Aorta (tissue), 5 donors: Measurements from ENCODE around the gene ARHGEF12. TPM values are rescaled to one million over a fixed set of nuclear protein-coding genes. Genes with fewer than 3 reads are reported as not detected.
A peak's percentile ranks its signal among the peaks of the same experiment; 100 is the strongest.

Source experiments
- ATAC-seq: fragments of 200-7000 bp; cut with Tn5 transposase; one replicate; pipeline ENCODE4 v1.9.1; 2022; ENCODE audit warnings: moderate library complexity; ENCODE audit not compliant: low FRiP score
- DNase-seq, 2 donors: peaks; one replicate each; pipeline ENCODE4 v3.0.0-alpha.2; 2020
- H3K27ac ChIP-seq, 2 donors: one replicate each; pipeline ENCODE4 v1.5.1; 2013; ENCODE audit warnings: low read length in 2 of 2, mild to moderate bottlenecking in 2 of 2, moderate library complexity in 2 of 2, control low read depth in 1 of 2, inconsistent platforms in 1 of 2, low read depth in 1 of 2
- H3K27me3 ChIP-seq, 2 donors: one replicate each; pipeline ENCODE4 v1.6.1; 2013; ENCODE audit warnings: control low read depth in 1 of 2, low read length in 1 of 2, mild to moderate bottlenecking in 1 of 2, moderate library complexity in 1 of 2; ENCODE audit not compliant: insufficient read depth in 2 of 2, control insufficient read depth in 1 of 2
- H3K36me3 ChIP-seq, 2 donors: one replicate each; pipeline ENCODE4 v1.6.1; 2013; ENCODE audit warnings: control low read depth in 1 of 2, low read length in 1 of 2, mild to moderate bottlenecking in 1 of 2; ENCODE audit not compliant: insufficient read depth in 2 of 2, control insufficient read depth in 1 of 2
- H3K4me1 ChIP-seq, 2 donors: one replicate each; pipeline ENCODE4 v1.6.1; 2013; ENCODE audit warnings: low read length in 2 of 2, control low read depth in 1 of 2, mild to moderate bottlenecking in 1 of 2, moderate library complexity in 1 of 2; ENCODE audit not compliant: insufficient read depth in 2 of 2, control insufficient read depth in 1 of 2
- H3K4me3 ChIP-seq, 2 donors: one replicate each; pipeline ENCODE4 v1.5.1; 2013; ENCODE audit warnings: low read length in 2 of 2, control low read depth in 1 of 2, mild to moderate bottlenecking in 1 of 2
- H3K9me3 ChIP-seq: one replicate; pipeline ENCODE4 v1.6.1; 2013; ENCODE audit warnings: mild to moderate bottlenecking, low read length; ENCODE audit not compliant: control insufficient read depth
- WGBS, 2 donors: extraction: QIAGEN DNeasy Blood & Tissue Kit; methylation state at CpG; one replicate each; pipeline ENCODE4 v1.1.7; 2013; 5-methylcytosine and 5-hydroxymethylcytosine counted together
- intact Hi-C, 2 donors: fragments of 100-400 bp; cut with DNase I; formaldehyde crosslinking; loops; one replicate each; pipeline versions ENCODE4 v1.14.2 to v1.15.0; 2022
- polyA plus RNA-seq, 2 donors: library from polyadenylated mRNA; stranded (reverse); fragments of 200-250 nt; gene quantifications; one replicate each; pipeline ENCODE4 v1.2.3, GENCODE V29; 2013
- total RNA-seq, 2 donors: library from RNA; stranded (reverse); fragmentation: NEBNext Ultra II Directional; extraction: Animal tissue kit (Norgen Biotek cat#: 25700); gene quantifications; one replicate each; pipeline ENCODE4 v1.2.1, GENCODE V29; 2021
- donor health status: healthy with polysubstance abuse.
- donor health status: Bipolar disorder and iron deficiency.
- donor health status: DM: no; HTN: no; CAD: no.
- donor health status: DM: no; HTN: no; CAD: no.
- donor health status: DM: yes; HTN: yes; CAD: no.

ARHGEF12 gene
- total and polyA plus RNA-seq, 4 donors = 21.7 to 143 (median 75.8) TPM

DNA sequence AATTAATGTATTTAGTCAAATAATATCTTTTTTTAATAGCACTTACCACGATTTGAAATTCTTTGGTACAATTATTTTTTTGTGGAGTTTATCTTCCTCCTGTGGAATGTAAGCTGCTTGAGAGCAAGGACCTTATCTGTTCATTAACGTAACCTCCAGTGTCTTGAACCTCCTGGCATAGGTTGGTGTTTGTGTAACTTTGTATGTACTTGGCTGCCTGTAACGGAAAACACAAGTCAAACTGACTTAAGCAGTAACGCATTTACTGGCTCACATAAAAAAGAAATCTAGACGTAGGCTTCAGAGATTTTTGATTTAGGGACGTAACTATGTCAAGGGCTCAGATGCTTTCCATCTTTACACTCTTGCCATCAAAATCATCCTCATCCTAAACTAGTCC, 56.1 kb downstream of the ARHGEF12 start:
- no peak overlapping the region for H3K27ac ChIP-seq
- DNase-seq (no peak), ATAC-seq (no peak)
- H3K36me3 ChIP-seq = no peaks in the 10 kb centered on the region
- no peak overlapping the region for H3K4me3 ChIP-seq
- no peaks in the 10 kb centered on the region for H3K9me3 ChIP-seq
- no peaks in the 10 kb centered on the region for H3K27me3 ChIP-seq
- H3K4me1 ChIP-seq = no peaks in the 10 kb centered on the region
- intact Hi-C loops = no loop called here
- WGBS, 2 donors = 9 to 15% methylated on average over 6 of the region's 6 CpGs

DNA sequence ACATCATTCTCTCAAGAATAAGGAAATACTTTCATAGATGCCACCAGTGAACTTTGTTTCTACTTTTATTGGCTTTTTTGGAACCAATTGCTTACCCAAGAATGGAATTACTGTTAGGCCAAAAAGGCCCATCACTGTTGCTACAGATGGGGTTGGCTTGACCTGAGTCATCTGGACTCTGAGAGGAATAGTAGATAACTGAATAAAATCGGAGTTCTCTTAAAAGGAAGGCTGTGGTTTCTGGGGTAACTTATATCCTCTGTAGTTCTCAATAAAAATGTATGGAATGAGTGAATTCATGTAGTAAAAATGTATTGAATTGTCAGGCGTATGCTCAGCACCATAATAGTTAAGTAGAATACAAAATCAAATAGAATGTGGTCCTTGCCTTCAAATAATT, 56.6 kb downstream of the ARHGEF12 start:
- ATAC-seq (no peak), DNase-seq (no peak)
- H3K27ac ChIP-seq = no peak overlapping the region
- H3K4me3 ChIP-seq = no peak overlapping the region
- intact Hi-C loops = no loop called here
- no peaks in the 10 kb centered on the region for H3K9me3 ChIP-seq
- no peaks in the 10 kb centered on the region for H3K36me3 ChIP-seq
- no peaks in the 10 kb centered on the region for H3K27me3 ChIP-seq
- H3K4me1 ChIP-seq = no peaks in the 10 kb centered on the region
- 71 to 75% methylated on average over 2 of the region's 2 CpGs for WGBS, 2 donors

DNA sequence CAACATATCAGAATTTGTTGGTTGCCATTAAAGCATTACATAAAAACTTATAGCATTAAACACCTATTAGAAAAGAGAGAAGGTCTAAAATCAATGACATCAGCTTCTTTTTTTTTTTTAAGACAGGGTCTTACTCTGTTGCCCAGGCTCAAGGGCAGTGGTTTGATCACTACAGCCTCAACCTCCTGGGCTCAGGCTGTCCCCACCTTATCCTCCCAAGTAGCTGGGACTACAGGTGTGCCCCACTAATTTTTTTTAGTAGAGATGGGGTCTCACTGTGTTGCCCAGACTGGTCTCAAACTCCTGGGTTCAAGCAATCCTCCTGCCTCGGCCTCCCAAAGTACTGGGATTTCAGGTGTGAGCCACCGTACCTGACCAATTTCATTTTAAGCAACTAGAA, 57.9 kb downstream of the ARHGEF12 start:
- DNase-seq = no peak
- no peaks in the 10 kb centered on the region for H3K27me3 ChIP-seq
- no peak for ATAC-seq
- H3K27ac ChIP-seq = no peak overlapping the region
- 100% methylated on average over 2 of the region's 2 CpGs for WGBS, 2 donors
- no peak overlapping the region for H3K4me3 ChIP-seq
- H3K9me3 ChIP-seq = no peaks in the 10 kb centered on the region
- no peaks in the 10 kb centered on the region for H3K36me3 ChIP-seq
- intact Hi-C loops = no loop called here
- H3K4me1 ChIP-seq = no peaks in the 10 kb centered on the region

DNA sequence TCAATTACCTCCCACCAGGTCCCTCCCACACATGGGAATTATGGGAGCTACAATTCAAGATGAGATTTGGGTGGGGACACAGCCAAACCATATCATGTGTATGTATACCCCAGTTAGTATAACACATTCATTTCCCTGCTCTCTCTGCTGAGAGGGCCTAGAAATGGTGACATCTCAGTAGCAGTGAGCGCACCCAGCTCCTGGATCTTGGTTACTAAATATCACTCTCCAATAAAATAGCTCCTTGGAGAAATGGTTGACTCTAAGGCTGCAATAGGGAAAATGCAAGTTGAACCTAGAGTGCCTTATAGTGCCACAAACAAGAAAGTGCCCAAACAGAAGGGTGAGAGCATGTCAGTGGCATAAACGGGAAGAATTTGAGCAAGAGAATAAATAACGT, 59.6 kb downstream of the ARHGEF12 start:
- Histone ChIP-seq H3K36me3 (no peaks in the 10 kb centered on the region), H3K27ac (no peak overlapping the region), H3K9me3 (no peaks in the 10 kb centered on the region), H3K27me3 (no peaks in the 10 kb centered on the region), H3K4me1 (peaks cover 0 to 2% of the 10 kb centered on the region in 2 donors), H3K4me3 (no peak overlapping the region)
- no peak for DNase-seq
- intact Hi-C loops = no loop called here
- WGBS, 2 donors = 81 to 90% methylated on average over 3 of the region's 3 CpGs
- ATAC-seq = no peak

DNA sequence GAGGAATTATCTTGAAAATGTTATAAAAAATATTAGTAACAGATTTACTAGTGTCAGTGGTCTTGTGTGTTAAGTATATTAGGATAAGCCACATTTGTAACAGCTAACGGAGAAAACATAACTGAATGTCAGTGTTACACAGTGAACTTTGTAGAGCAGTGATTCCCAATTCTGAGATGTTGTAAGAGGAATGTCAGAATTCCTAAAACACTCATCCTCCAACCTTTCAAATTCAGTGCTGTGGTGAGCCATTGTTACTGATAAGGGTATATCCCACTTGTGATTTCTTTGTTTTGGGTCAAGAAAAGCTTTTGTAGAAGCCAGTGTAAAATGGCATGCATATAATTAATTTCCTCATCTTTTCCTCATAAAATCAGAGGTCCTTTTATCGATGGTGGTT, 61.9 kb downstream of the ARHGEF12 start:
- intact Hi-C loops = no loop called here
- Histone ChIP-seq H3K36me3 (no peaks in the 10 kb centered on the region), H3K27me3 (no peaks in the 10 kb centered on the region), H3K4me3 (no peak overlapping the region), H3K9me3 (no peaks in the 10 kb centered on the region), H3K4me1 (peaks cover 0 to 2% of the 10 kb centered on the region in 2 donors), H3K27ac (no peak overlapping the region)
- no peak for DNase-seq
- ATAC-seq = no peak
- WGBS, 2 donors = 58 to 71% methylated on average over 2 of the region's 2 CpGs

DNA sequence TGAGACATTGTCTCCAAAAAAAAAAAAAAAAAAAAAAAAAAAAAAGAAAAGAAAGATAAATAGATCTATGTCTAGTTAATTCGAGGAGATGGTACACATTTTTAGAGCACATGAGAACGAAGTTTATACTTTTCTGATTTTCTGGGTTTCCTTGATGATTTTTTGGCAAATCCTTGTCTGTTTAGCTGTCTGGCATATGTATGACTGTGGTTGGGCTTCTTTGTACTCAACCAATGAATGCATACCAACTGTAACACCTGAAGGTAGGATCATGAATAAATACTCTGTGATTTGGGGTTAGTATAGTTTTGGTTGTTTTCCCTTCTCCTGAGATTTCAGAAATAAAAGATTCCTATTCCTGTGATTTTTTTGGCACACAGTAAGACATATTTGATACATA, 63.1 kb downstream of the ARHGEF12 start:
- ATAC-seq (no peak), DNase-seq (no peak)
- intact Hi-C loops = no loop called here
- no peak overlapping the region for H3K27ac ChIP-seq
- no peaks in the 10 kb centered on the region for H3K36me3 ChIP-seq
- 17 to 26% methylated on average over 2 of the region's 2 CpGs for WGBS, 2 donors
- no peak overlapping the region for H3K4me3 ChIP-seq
- H3K27me3 ChIP-seq = no peaks in the 10 kb centered on the region
- no peaks in the 10 kb centered on the region for H3K9me3 ChIP-seq
- H3K4me1 ChIP-seq = peaks cover 0 to 2% of the 10 kb centered on the region in 2 donors

DNA sequence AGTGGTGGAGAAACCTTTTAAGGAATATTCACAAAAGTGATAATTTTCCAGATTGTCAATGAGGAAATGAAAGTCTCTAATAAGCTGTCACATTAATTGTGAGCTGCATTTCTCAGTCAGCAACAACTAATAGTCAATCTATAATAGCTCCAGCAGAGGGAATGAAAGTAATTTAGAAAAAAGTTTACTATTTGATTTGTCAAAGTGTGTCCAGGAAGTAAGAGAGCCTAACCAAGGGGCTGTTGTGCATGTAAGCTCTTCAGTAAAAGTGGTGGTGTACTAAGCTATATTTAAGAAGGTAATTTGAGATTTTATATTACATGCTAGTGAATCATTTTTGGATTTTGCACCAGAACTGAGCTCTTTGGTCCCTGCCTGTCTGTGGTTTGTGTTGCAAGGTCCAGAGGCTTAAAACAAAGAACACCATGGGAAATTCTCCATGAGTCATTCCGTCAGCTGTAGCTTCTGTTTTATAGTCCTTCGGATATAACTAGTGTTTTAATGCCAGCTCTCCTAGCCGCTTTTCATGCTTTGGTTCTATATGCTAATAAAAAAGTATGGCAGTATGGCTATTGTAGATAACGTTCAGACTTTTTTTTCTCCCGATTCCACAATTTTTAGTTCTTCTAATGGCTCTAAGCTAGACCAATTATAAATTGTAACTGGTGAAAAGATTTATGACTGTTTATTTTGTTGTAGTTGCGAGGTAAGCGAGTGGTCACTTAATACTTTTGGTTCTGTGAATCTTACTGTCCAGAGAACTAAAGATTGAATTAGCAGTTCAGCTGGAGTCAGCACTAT, 64.6 kb downstream of the ARHGEF12 start:
- Histone ChIP-seq H3K9me3 (no peaks in the 10 kb centered on the region), H3K4me3 (no peak overlapping the region), H3K27ac (no peak overlapping the region), H3K27me3 (no peaks in the 10 kb centered on the region), H3K36me3 (no peaks in the 10 kb centered on the region), H3K4me1 (peaks cover 0 to 2% of the 10 kb centered on the region in 2 donors)
- intact Hi-C loops = no loop called here
- WGBS, 2 donors = 9 to 10% methylated on average over 7 of the region's 7 CpGs
- DNase-seq (no peak), ATAC-seq (peak; percentile 76)

DNA sequence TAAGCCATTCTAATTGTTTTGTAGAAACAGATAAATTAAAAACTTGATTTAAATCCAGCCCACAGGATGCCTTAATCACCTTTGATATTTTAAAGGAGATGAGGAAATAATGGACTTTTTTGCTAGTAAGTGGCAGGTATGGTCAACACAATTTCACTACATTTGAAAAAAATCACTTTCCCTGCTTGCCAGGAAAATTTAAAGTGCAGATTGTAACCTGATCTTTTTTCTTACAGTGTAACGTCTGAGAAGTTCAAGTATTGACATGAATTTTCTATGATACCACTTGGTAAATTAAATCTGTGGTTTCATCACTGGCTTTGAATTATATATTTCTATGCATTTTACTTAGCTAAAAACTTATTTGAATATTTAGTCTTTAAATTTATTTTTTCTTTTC, 65.3 kb downstream of the ARHGEF12 start:
- intact Hi-C loops = no loop called here
- Histone ChIP-seq H3K4me1 (peaks cover 0 to 2% of the 10 kb centered on the region in 2 donors), H3K36me3 (no peaks in the 10 kb centered on the region), H3K27me3 (no peaks in the 10 kb centered on the region), H3K4me3 (no peak overlapping the region), H3K9me3 (no peaks in the 10 kb centered on the region), H3K27ac (no peak overlapping the region)
- WGBS, 2 donors = 28 to 34% methylated on average over 1 of the region's 1 CpG
- DNase-seq (no peak), ATAC-seq (no peak)

DNA sequence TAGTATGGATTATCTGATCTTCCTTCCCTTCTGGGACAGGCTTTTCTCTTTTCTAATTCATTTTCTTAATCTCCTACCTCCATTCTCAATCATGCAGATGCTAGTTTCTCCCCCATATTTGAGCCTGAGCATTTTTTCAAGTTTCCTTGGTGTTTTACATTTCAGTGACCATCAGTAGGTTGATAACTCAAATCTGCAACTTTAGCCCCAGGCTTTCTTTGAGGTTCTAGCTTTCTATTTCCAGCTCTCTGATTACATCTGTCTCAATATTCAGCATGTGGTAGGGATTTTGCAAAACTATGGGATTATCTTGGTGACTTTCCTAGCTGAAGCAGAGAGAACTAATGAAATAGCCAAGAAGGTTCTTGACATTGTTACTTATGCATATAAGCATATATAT, 67.8 kb downstream of the ARHGEF12 start:
- DNase-seq (no peak), ATAC-seq (no peak)
- Histone ChIP-seq H3K27me3 (no peaks in the 10 kb centered on the region), H3K27ac (no peak overlapping the region), H3K4me3 (no peak overlapping the region), H3K36me3 (no peaks in the 10 kb centered on the region), H3K4me1 (peaks cover 0 to 2% of the 10 kb centered on the region in 2 donors), H3K9me3 (no peaks in the 10 kb centered on the region)
- intact Hi-C loops = no loop called here
